OCI-LY3 (cell line): ENCODE data around the gene CDH23.

Source experiments
- H2AFZ ChIP-seq: fragments of 200-600, 300-600 bp; shearing (Covaris generic); 2 replicates; pipeline ENCODE4 v1.6.0; 2014; ENCODE audit warnings: antibody characterized with exemption, low read depth, low read length
- H3K27ac ChIP-seq: fragments of 200-600, 300-600 bp; sonication (generic); 2 replicates; pipeline ENCODE4 v1.5.1; 2014; ENCODE audit warnings: mild to moderate bottlenecking, low read length, moderate library complexity, mixed read lengths
- H3K27me3 ChIP-seq: fragments of 200-600, 300-600 bp; sonication (generic); 2 replicates; pipeline ENCODE4 v1.6.1; 2014; ENCODE audit warnings: low read depth, low read length, mixed read lengths
- H3K36me3 ChIP-seq: fragments of 200-600, 300-600 bp; sonication (generic); replicated peaks from 2 replicates; pipeline ENCODE3; 2014; ENCODE audit warnings: low read depth, low read length, mixed read lengths
- H3K4me1 ChIP-seq: fragments of 300-600, 200-600 bp; sonication (generic); 2 replicates; pipeline ENCODE4 v1.6.1; 2014; ENCODE audit warnings: low read length, mixed read lengths
- H3K4me2 ChIP-seq: fragments of 200-600, 300-600 bp; sonication (generic); 2 replicates; pipeline ENCODE4 v1.6.1; 2014; ENCODE audit warnings: low read length, mixed read lengths
- H3K4me3 ChIP-seq: fragments of 300-600, 200-600 bp; sonication (generic); 2 replicates; pipeline ENCODE4 v1.5.1; 2014; ENCODE audit warnings: antibody characterized with exemption, mild to moderate bottlenecking, low read length, moderate library complexity
- H3K79me2 ChIP-seq: fragments of 300-600, 200-600 bp; shearing (Covaris generic); 2 replicates; pipeline ENCODE4 v1.6.1; 2014; ENCODE audit warnings: mild to moderate bottlenecking, low read length, mixed read lengths
- H3K9ac ChIP-seq: fragments of 300-600, 200-600 bp; shearing (Covaris generic); 2 replicates; pipeline ENCODE4 v1.6.0; 2014; ENCODE audit warnings: mild to moderate bottlenecking, low read length, moderate library complexity
- H3K9me3 ChIP-seq: fragments of 200-600, 300-600 bp; shearing (Covaris generic); 2 replicates; pipeline ENCODE4 v1.6.1; 2014; ENCODE audit warnings: low read length, mixed read lengths; ENCODE audit not compliant: insufficient read depth
- H4K20me1 ChIP-seq: fragments of 200-600, 300-600 bp; sonication (generic); 2 replicates; pipeline ENCODE4 v1.6.1; 2016; ENCODE audit warnings: low read length, mixed read lengths; ENCODE audit not compliant: insufficient read depth
- EZH2phosphoT487 ChIP-seq: fragments of 200-600 bp; shearing (Covaris generic); IDR thresholded peaks from 2 replicates; pipeline ENCODE4 v1.6.1; 2018; ENCODE audit warnings: antibody characterized with exemption, mixed run types, low read depth
- TF ChIP-seq, protein P1 (sequence below): fragments of 200-600, 300-600 bp; sonication (generic); IDR thresholded peaks from 2 replicates; pipeline ENCODE4 v1.5.1; 2014; ENCODE audit warnings: antibody characterized with exemption, low read length, low read depth

Gene CDH23

DNA sequence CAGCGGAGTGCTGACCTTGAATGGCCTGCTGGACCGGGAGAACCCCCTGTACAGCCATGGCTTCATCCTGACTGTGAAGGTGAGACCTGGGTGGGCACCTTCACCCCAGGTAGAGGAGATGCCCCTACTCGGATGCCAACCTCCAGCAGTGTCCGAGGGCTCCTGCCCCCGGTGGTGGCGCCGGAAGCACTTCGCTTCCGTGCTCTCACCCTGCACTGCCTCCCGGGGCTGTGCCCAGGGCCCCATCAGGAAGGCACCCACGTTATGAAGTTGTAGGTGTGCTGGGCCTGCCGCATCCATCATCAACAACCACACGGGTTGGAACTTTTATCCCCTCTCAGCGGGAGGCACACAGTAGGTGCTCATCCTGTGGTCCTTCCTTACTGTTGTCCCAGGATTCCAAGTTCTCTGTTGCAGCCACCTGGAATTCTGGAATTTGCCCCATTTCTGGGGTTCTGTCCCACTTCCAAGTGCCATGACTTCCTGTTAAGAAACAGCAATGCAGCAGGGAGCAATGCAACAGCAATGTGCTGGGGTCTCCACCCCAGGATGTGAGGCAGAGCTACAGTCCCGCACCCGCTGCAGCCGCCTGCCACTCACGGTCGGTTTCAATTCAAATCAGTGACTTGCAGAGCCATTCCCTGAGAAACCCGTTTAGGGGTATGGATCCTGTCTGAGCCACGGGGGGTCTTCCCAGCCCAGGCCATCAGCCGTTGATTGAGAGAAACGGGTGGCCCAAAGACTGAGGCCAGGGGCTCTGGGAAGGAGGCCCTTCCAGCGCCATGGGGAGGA lies 219.0 kb downstream of the CDH23 start:
- Histone ChIP-seq H3K9ac (no peak overlapping the region), H3K9me3 (no peaks in the 10 kb centered on the region), H3K27me3 (peaks cover 23% of the 10 kb centered on the region; the same call in 1 of the 2 replicates), H3K27ac (no peak overlapping the region), H3K79me2 (no peaks in the 10 kb centered on the region), H3K4me1 (no peaks in the 10 kb centered on the region), H2AFZ (no peak overlapping the region), H3K4me2 (no peak overlapping the region), H4K20me1 (no peaks in the 10 kb centered on the region), H3K36me3 (no peaks in the 10 kb centered on the region), H3K4me3 (no peak overlapping the region)
- TF ChIP-seq, protein P1, sequence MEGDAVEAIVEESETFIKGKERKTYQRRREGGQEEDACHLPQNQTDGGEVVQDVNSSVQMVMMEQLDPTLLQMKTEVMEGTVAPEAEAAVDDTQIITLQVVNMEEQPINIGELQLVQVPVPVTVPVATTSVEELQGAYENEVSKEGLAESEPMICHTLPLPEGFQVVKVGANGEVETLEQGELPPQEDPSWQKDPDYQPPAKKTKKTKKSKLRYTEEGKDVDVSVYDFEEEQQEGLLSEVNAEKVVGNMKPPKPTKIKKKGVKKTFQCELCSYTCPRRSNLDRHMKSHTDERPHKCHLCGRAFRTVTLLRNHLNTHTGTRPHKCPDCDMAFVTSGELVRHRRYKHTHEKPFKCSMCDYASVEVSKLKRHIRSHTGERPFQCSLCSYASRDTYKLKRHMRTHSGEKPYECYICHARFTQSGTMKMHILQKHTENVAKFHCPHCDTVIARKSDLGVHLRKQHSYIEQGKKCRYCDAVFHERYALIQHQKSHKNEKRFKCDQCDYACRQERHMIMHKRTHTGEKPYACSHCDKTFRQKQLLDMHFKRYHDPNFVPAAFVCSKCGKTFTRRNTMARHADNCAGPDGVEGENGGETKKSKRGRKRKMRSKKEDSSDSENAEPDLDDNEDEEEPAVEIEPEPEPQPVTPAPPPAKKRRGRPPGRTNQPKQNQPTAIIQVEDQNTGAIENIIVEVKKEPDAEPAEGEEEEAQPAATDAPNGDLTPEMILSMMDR = no peak
- no peak for TF ChIP-seq EZH2phosphoT487

DNA sequence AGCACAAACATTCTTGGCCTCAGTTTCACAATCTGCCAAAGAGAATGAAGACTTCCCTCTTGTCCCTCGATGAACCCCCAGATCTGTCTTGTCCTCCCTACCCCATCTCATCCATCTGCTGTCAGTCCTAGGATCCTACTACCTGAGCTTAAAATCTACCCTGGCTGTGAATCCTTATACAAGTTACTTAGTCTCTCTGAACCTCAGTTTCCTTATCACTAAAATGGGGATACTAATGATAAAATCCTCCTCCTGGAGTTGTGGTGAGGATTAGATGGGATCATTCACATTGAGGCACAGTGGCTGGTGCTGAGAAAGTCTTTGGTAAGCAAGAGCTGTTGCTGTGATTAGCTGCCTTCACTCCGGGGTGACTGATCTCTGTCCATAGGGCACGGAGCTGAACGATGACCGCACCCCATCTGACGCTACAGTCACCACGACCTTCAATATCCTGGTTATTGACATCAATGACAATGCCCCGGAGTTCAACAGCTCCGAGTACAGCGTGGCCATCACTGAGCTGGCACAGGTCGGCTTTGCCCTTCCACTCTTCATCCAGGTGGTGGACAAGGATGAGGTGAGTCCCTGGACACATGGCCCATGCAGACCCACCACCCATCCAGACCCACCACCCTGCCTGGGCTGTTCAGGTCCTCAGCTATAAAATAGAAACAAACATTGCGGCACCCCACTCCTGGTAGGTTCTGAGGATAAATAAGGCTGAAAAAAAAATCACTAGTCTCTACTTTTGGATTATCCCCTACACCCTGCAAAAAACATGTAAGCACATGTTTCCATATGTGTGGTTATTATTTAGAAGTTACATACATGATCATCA lies 220.3 kb downstream of the CDH23 start:
- H2AFZ ChIP-seq = no peak overlapping the region
- H3K36me3 ChIP-seq = no peaks in the 10 kb centered on the region
- peaks cover 5% of the 10 kb centered on the region; the same call in 1 of the 2 replicates for H3K4me1 ChIP-seq
- no peak overlapping the region for H3K9ac ChIP-seq
- no peaks in the 10 kb centered on the region for H4K20me1 ChIP-seq
- H3K4me2 ChIP-seq = no peak overlapping the region
- H3K4me3 ChIP-seq = no peak overlapping the region
- H3K27me3 ChIP-seq = peaks cover 19% of the 10 kb centered on the region; the same call in 1 of the 2 replicates
- no peaks in the 10 kb centered on the region for H3K79me2 ChIP-seq
- H3K27ac ChIP-seq = no peak overlapping the region
- TF ChIP-seq, protein P1 = no peak
- no peak for TF ChIP-seq EZH2phosphoT487
- no peaks in the 10 kb centered on the region for H3K9me3 ChIP-seq

DNA sequence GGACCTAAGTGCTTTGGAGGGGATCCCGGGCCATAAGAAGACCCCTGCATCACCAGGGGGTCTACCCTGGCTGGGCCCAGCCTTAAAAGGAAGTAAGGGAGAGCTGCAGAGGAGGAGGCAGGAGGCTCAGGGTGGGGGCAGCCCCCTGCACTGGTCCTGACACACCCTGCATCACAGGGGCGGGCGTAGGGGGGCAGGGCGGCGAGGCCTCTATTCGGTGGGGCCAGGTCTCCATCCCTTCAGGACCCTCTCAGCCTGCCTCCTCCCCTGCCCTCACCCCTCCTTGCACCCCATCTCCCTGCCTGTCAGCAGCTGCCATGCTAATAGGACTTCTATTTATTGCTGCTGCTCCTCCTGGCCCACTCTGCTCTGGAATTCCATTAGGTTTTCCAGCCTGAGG lies 221.5 kb downstream of the CDH23 start:
- H2AFZ ChIP-seq = no peak overlapping the region
- no peaks in the 10 kb centered on the region for H3K79me2 ChIP-seq
- peaks cover 7% of the 10 kb centered on the region; the same call in 1 of the 2 replicates for H3K4me1 ChIP-seq
- H3K9me3 ChIP-seq = no peaks in the 10 kb centered on the region
- TF ChIP-seq, protein P1 = no peak
- TF ChIP-seq EZH2phosphoT487 = no peak
- no peak overlapping the region for H3K4me3 ChIP-seq
- no peaks in the 10 kb centered on the region for H4K20me1 ChIP-seq
- H3K9ac ChIP-seq = no peak overlapping the region
- peaks cover 16% of the 10 kb centered on the region; the same call in 1 of the 2 replicates for H3K27me3 ChIP-seq
- H3K36me3 ChIP-seq = no peaks in the 10 kb centered on the region
- no peak overlapping the region for H3K4me2 ChIP-seq
- H3K27ac ChIP-seq = no peak overlapping the region

DNA sequence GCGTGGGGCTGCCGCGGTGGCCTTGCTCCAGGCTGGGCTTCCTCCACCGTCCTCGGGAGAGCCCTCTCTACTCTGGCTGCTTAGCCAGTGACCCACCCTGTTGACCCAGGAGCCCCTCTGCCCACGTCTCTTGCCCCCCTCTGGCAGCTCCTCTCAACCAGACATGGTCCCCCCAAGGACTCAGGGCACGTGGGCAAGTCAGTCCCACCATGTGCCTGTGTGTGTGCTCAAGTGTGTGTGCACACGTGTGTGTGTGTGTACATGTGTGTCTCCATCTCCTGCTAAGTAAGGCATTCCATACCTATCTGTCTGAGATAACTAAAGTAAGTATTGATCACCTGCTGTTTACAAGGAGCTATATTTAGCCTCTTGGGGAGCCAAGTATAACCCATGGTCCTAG lies 221.9 kb downstream of the CDH23 start:
- Histone ChIP-seq H3K79me2 (no peaks in the 10 kb centered on the region), H3K27ac (no peak overlapping the region), H3K9me3 (no peaks in the 10 kb centered on the region), H4K20me1 (no peaks in the 10 kb centered on the region), H3K4me3 (no peak overlapping the region), H3K36me3 (no peaks in the 10 kb centered on the region), H2AFZ (no peak overlapping the region), H3K4me2 (no peak overlapping the region), H3K4me1 (peaks cover 7% of the 10 kb centered on the region; the same call in 1 of the 2 replicates), H3K27me3 (peaks cover 12% of the 10 kb centered on the region; the same call in 1 of the 2 replicates), H3K9ac (no peak overlapping the region)
- TF ChIP-seq EZH2phosphoT487 = no peak
- TF ChIP-seq, protein P1 = no peak
